Thoracic aorta (tissue), 2 donors: ENCODE measurements around the gene IQCE. TPM values are rescaled to one million over a fixed set of nuclear protein-coding genes. Genes with fewer than 3 reads are reported as not detected.

Experiments used
- ATAC-seq: fragments of 150-250 bp; one replicate; pipeline ENCODE4 v1.8.0; 2017; ENCODE audit warnings: low read depth; ENCODE audit not compliant: insufficient number of reproducible peaks, low FRiP score
- DNase-seq: peaks from one replicate; pipeline ENCODE4 v3.0.0-alpha.2; 2020; ENCODE audit warnings: low spot score
- H3K27ac ChIP-seq, 2 donors: fragments of 200-600 bp; sonication (generic); 1 replicate in 1 of 2; 2 replicates in 1 of 2; pipeline ENCODE4 v1.5.1; 2016; ENCODE audit warnings: mild to moderate bottlenecking in 2 of 2, moderate library complexity in 2 of 2
- H3K27me3 ChIP-seq: fragments of 200-600 bp; sonication (generic); replicated peaks from 2 replicates; pipeline ENCODE4 v1.6.0; 2016; ENCODE audit warnings: mild to moderate bottlenecking; ENCODE audit not compliant: insufficient read depth
- H3K36me3 ChIP-seq: fragments of 200-600 bp; sonication (generic); one replicate; pipeline ENCODE4 v1.5.1; 2016
- H3K4me1 ChIP-seq, 2 donors: fragments of 200-600 bp; sonication (generic); 1 replicate in 1 of 2; 2 replicates in 1 of 2; pipeline versions ENCODE4 v1.5.1 to v1.6.0; 2016; ENCODE audit warnings: low read depth in 2 of 2, mild to moderate bottlenecking in 1 of 2; ENCODE audit not compliant: control insufficient read depth in 1 of 2
- H3K4me3 ChIP-seq: fragments of 200-600 bp; sonication (generic); 2 replicates; pipeline ENCODE4 v1.5.1; 2016; ENCODE audit warnings: mild to moderate bottlenecking
- H3K9me3 ChIP-seq: fragments of 200-600 bp; sonication (generic); 2 replicates; pipeline ENCODE4 v1.5.1; 2016
- CTCF ChIP-seq: fragments of 200-600 bp; sonication (generic); IDR thresholded peaks from one replicate; pipeline ENCODE4 v1.5.1; 2019; ENCODE audit warnings: antibody characterized with exemption
- total RNA-seq, 2 donors: library from RNA; depleted of rRNA; stranded (reverse); fragments of >200 nt; gene quantifications; one replicate each; pipeline versions ENCODE4 v1.1.0 to v1.2.3, GENCODE V29; 2016

The IQCE gene
- total RNA-seq, 2 donors from 2014 or later, result 10.6 to 40.1 TPM

DNA sequence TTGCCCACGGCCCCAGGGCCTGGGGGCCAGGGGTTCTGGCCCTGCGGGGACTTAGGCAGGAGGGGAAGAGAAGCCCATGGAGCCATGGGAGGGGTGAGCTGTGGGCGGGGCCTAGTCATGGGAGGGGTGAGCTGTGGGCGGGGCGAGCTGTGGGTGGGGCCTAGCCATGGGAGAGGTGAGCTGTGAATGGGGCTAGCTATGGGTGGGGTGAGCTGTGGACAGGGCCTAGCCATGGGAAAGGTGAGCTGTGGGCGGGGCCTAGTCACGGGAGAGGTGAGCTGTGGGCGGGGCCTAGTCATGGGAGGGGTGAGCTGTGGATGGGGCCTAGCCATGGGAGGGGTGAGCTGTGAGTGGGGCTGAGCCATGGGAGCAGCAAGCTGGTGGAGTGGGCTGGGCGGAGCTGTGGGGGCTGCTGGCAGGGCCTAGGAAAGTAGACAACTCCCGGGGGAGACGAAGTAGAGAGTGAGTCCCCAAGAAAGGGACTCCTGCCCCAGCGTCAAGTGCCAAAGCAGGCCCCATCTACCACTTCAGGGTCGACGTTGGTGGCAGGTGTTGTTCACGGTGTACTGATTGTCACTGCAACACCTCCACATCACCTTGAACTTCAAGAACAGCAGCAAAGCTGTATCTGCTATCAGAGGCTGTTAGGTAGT is 53.8 kb downstream of the IQCE start:
- no peak for ATAC-seq
- Histone ChIP-seq H3K27me3 (no peaks in the 10 kb centered on the region), H3K36me3 (no peaks in the 10 kb centered on the region), H3K9me3 (no peaks in the 10 kb centered on the region), H3K4me1 (peaks cover 27 to 50% of the 10 kb centered on the region in 2 donors), H3K4me3 (no peak overlapping the region), H3K27ac (peak overlapping the region in 1 of 2 donors; percentile 91)
- no peak for DNase-seq
- TF ChIP-seq CTCF, result no peak

DNA sequence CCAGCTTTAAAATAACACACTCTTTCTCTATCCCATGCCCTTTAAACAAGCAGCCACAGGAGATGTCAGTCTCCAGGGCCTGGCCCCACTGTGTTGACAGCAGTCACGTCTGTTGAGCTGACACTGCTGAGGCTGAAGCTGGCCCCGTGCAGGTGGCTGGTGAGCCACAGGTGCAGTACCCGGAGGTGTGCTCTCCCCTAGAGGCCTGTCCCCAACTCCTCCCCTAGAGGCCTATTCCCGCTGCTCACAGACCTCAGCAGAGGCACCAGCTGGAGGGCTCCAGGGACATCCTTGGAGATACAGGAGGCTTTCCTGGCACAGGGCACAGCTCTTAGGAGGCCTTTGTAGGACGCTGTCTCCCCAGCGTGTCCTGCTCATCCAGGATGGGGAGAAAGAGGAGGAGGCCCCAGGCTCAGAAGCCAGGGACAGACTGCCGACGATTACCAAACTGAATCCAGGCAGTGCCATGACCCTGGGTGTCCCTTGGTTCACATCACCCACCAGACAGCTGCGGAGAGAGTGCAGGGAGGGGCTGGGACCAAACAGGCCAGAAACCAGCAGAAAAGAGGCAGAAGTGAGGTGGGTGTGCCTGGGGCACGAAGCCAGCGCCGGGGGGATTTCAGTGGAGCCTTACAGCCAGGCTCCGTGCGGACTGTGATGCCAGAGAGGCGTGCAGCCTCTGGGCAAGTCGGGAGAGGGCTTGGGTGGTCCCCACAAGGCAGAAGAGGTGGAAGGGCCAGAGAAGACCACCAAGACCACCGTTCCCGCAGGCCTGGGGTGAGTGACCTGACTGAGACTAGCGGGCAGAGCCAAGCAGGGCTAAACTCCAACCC is 54.5 kb downstream of the IQCE start:
- DNase-seq (no peak), ATAC-seq (no peak)
- peaks cover 25 to 52% of the 10 kb centered on the region in 2 donors for H3K4me1 ChIP-seq
- H3K27me3 ChIP-seq, result no peaks in the 10 kb centered on the region
- H3K27ac ChIP-seq, result peak overlapping the region; percentile 86 to 91
- H3K9me3 ChIP-seq, result no peaks in the 10 kb centered on the region
- H3K36me3 ChIP-seq, result no peaks in the 10 kb centered on the region
- TF ChIP-seq CTCF, result no peak
- H3K4me3 ChIP-seq, result peak overlapping the region; percentile 64

- TF ChIP-seq CTCF, result no peak
- DNase-seq (peak; percentile 74), ATAC-seq (peak; percentile 64)
- H3K4me1 ChIP-seq, result peaks cover 25 to 58% of the 10 kb centered on the region in 2 donors
- H3K4me3 ChIP-seq, result peak overlapping the region; percentile 64
- H3K27me3 ChIP-seq, result no peaks in the 10 kb centered on the region
- no peaks in the 10 kb centered on the region for H3K36me3 ChIP-seq
- no peaks in the 10 kb centered on the region for H3K9me3 ChIP-seq
- H3K27ac ChIP-seq, result peak overlapping the region; percentile 86 to 91
Measured at GRCh38 chr7:2613931-2614600, 55.3 kb downstream of the IQCE start.

GRCh38 chr7:2614631-2615330 is 56.0 kb downstream of the IQCE start:
- H3K9me3 ChIP-seq, result no peaks in the 10 kb centered on the region
- no peaks in the 10 kb centered on the region for H3K36me3 ChIP-seq
- TF ChIP-seq CTCF, result no peak
- H3K27me3 ChIP-seq, result no peaks in the 10 kb centered on the region
- H3K4me3 ChIP-seq, result peak overlapping the region; percentile 64
- ATAC-seq, result no peak
- H3K27ac ChIP-seq, result peak overlapping the region; percentile 86 to 91
- H3K4me1 ChIP-seq, result peaks cover 25 to 65% of the 10 kb centered on the region in 2 donors
- no peak for DNase-seq
